Vagina (tissue), 2 donors: ENCODE measurements around the gene ANKRD34C. TPM values are rescaled to one million over a fixed set of nuclear protein-coding genes. Genes with fewer than 3 reads are reported as not detected.

Experiments used
- DNase-seq, 2 donors: peaks; one replicate each; pipeline ENCODE4 v3.0.0-alpha.2; 2017; ENCODE audit errors: extremely low spot score in 2 of 2
- H3K27ac ChIP-seq: fragments of 200-600 bp; sonication (generic); one replicate; pipeline ENCODE4 v1.5.1; 2019
- H3K27me3 ChIP-seq: fragments of 200-600 bp; sonication (generic); one replicate; pipeline ENCODE4 v1.5.1; 2019
- H3K36me3 ChIP-seq, 2 donors: fragments of 200-600 bp; sonication (generic); one replicate each; pipeline ENCODE4 v1.5.1; 2017 to 2019
- H3K4me1 ChIP-seq: fragments of 200-600 bp; sonication (generic); one replicate; pipeline ENCODE4 v1.5.1; 2019
- H3K4me3 ChIP-seq, 2 donors: fragments of 200-600 bp; sonication (generic); 1 replicate in 1 of 2; 2 replicates in 1 of 2; pipeline ENCODE4 v1.5.1; 2016 to 2019
- H3K9me3 ChIP-seq: fragments of 200-600 bp; sonication (generic); one replicate; pipeline ENCODE4 v1.5.1; 2019
- CTCF ChIP-seq, 3 experiments: fragments of 450-650 bp in 2 of 3; fragments of 200-600 bp in 1 of 3; sonication (generic) in 1 of 3; IDR thresholded peaks; one replicate each; pipeline ENCODE4 v1.5.1; 2017 to 2019; ENCODE audit warnings: antibody characterized with exemption in 3 of 3, mild to moderate bottlenecking in 2 of 3, moderate library complexity in 2 of 3
- POLR2A ChIP-seq, 2 donors: fragments of 450-650 bp; IDR thresholded peaks; one replicate each; pipeline ENCODE4 v1.6.1; 2017; ENCODE audit warnings: antibody characterized with exemption in 2 of 2, mild to moderate bottlenecking in 2 of 2, moderate library complexity in 2 of 2
- POLR2AphosphoS5 ChIP-seq, 2 donors: sonication (generic); formaldehyde crosslinking; IDR thresholded peaks; one replicate each; pipeline ENCODE4 v1.9.0; 2017; ENCODE audit warnings: antibody characterized with exemption in 2 of 2, mild to moderate bottlenecking in 2 of 2, low read depth in 1 of 2; ENCODE audit not compliant: insufficient read depth in 1 of 2
- intact Hi-C: fragments of 100-400 bp; cut with DNase I; formaldehyde crosslinking; loops from one replicate; pipeline ENCODE4 v1.15.1; 2023
- total RNA-seq: library from RNA; depleted of rRNA; stranded (reverse); fragments of >200 nt; gene quantifications from one replicate; pipeline ENCODE4 v1.2.3, GENCODE V29; 2016

The ANKRD34C gene
- total RNA-seq, 1 donor from 2014 or later = 0.25 TPM

- no peaks in the 10 kb centered on the region for H3K4me1 ChIP-seq
- DNase-seq = no peak
- intact Hi-C loops = no loop called here
- peaks cover 0 to 21% of the 10 kb centered on the region in 2 donors for H3K36me3 ChIP-seq
- H3K4me3 ChIP-seq = no peak overlapping the region
- no peaks in the 10 kb centered on the region for H3K27me3 ChIP-seq
- no peaks in the 10 kb centered on the region for H3K9me3 ChIP-seq
- H3K27ac ChIP-seq = no peak overlapping the region
- TF ChIP-seq POLR2AphosphoS5 (IDR thresholded peaks at IDR 0.05; ENCODE audit: insufficient read depth in 1 of 2, low read depth in 1 of 2) = no peak
- no peak for TF ChIP-seq POLR2A (IDR thresholded peaks at IDR 0.05)
- TF ChIP-seq CTCF (IDR thresholded peaks at IDR 0.05) = no peak
Measured at GRCh38 chr15:79322945-79323344, 40.4 kb downstream of the ANKRD34C start.

- H3K27ac ChIP-seq = no peak overlapping the region
- no peaks in the 10 kb centered on the region for H3K27me3 ChIP-seq
- no peaks in the 10 kb centered on the region for H3K36me3 ChIP-seq
- intact Hi-C loops = no loop called here
- TF ChIP-seq CTCF (IDR thresholded peaks at IDR 0.05) = no peak
- no peak for TF ChIP-seq POLR2A (IDR thresholded peaks at IDR 0.05)
- no peak for TF ChIP-seq POLR2AphosphoS5 (IDR thresholded peaks at IDR 0.05; ENCODE audit: insufficient read depth in 1 of 2, low read depth in 1 of 2)
- no peaks in the 10 kb centered on the region for H3K9me3 ChIP-seq
- H3K4me1 ChIP-seq = no peaks in the 10 kb centered on the region
- no peak overlapping the region for H3K4me3 ChIP-seq
- DNase-seq = no peak
Measured at GRCh38 chr15:79329171-79329611, 46.7 kb downstream of the ANKRD34C start.

Other genes with a start within 250 kb of the ANKRD34C start
- gene RASGRF1, start 191.9 kb upstream of the ANKRD34C start, total RNA-seq = not detected
- gene TMED3, start 28.4 kb downstream of the ANKRD34C start, total RNA-seq = 75.4 TPM
- 0.74 TPM for gene MINAR1, start 149.6 kb downstream of the ANKRD34C start, total RNA-seq